ENCODE measurements around the gene CAV3.

CAV3 gene

DNA sequence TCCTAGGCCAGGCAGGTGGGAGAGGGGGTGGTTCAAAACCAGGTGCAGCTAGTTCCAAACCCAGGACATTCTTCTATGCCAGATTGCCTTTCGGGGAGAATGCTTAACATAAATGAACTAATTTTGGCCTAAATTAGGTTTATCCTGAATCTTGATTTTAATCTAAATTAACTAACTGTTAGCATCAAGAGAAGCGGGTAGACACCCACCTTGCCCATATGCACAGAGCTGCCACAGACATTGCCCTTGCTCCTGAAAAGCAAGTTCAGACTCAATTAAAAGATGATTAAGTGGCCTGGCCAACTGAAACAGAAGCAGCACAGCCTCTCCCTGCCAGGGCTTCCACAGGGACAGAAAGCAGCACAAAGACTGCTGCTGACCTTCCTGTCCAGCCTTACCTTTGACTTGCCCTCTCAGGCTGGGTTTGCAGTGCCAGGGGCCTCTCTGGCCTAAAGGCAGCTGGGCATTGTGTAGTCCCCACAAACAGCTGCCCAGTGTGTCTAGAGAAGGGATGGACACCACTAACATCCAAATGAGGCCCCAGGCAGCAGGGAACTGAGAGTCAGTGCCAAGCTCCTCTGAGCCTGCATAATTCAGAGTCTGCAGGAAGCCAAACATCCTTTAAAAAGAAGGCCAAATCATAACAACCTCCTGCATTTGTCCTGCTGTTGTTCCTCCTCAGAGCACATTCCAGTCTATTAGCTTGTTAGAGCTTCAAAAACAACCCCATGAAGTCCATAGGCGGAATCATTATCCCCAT, 51.3 kb downstream of the CAV3 start:
- Histone ChIP-seq H2AFZ (ENCODE audit: insufficient read depth, low read length, poor library complexity) (no peak overlapping the region), H2BK5ac (ENCODE audit: low read depth, low read length, poor library complexity) (no peak overlapping the region), H3K27ac (ENCODE audit: low read depth, low read length) (no peak overlapping the region), H3K79me2 (ENCODE audit: control insufficient read depth, insufficient read depth, low read length, poor library complexity) (no peaks in the 10 kb centered on the region), H4K12ac (ENCODE audit: low read depth, low read length) (no peak overlapping the region), H3K4ac (ENCODE audit: low read depth, low read length) (no peak overlapping the region), H3K27me3 (ENCODE audit: insufficient read depth, low read length) (no peaks in the 10 kb centered on the region), H2AK5ac (ENCODE audit: low read length) (no peak overlapping the region), H3K14ac (ENCODE audit: low read length) (no peak overlapping the region), H4K8ac (ENCODE audit: low read depth, low read length) (no peak overlapping the region), H2BK120ac (ENCODE audit: insufficient read depth, low read length, poor library complexity) (no peak overlapping the region), H3K9me3 (ENCODE audit: insufficient read depth, low read depth, low read length) (no peaks in the 10 kb centered on the region), H3K4me1 (ENCODE audit: control insufficient read depth in 1 of 2, insufficient read depth in 2 of 2, low read length in 2 of 2) (no peaks in the 10 kb centered on the region), H3K9ac (ENCODE audit: low read length) (no peak overlapping the region), H3K4me2 (ENCODE audit: low read length) (no peak overlapping the region), H3K18ac (ENCODE audit: low read length) (no peak overlapping the region), H4K91ac (ENCODE audit: low read depth, low read length) (no peak overlapping the region), H2BK12ac (ENCODE audit: low read length) (no peak overlapping the region), H3K23ac (ENCODE audit: low read length) (no peak overlapping the region), H3K36me3 (ENCODE audit: control insufficient read depth in 1 of 2, insufficient read depth in 2 of 2, low read length in 2 of 2) (no peaks in the 10 kb centered on the region), H3K4me3 (ENCODE audit: low read depth, low read length) (peak overlapping the region; percentile 12), H3K79me1 (ENCODE audit: low read length) (no peaks in the 10 kb centered on the region)
- no peak for DNase-seq
- WGBS (ENCODE audit: extremely low coverage, insufficient coverage, insufficient read length): no CpG with 5 or more reads among the region's 3 CpGs

GRCh38 chr3:8790529-8790928, 56.9 kb downstream of the CAV3 start:
- no peak overlapping the region for H4K91ac ChIP-seq (ENCODE audit: low read depth, low read length)
- H3K9ac ChIP-seq (ENCODE audit: low read length): no peak overlapping the region
- H3K79me2 ChIP-seq (ENCODE audit: control insufficient read depth, insufficient read depth, low read length, poor library complexity): no peaks in the 10 kb centered on the region
- peaks cover 4 to 6% of the 10 kb centered on the region in 2 experiments for H3K4me1 ChIP-seq (ENCODE audit: control insufficient read depth in 1 of 2, insufficient read depth in 2 of 2, low read length in 2 of 2)
- no peak overlapping the region for H3K14ac ChIP-seq (ENCODE audit: low read length)
- no peak overlapping the region for H2AK5ac ChIP-seq (ENCODE audit: low read length)
- no peak overlapping the region for H2BK5ac ChIP-seq (ENCODE audit: low read depth, low read length, poor library complexity)
- H3K4ac ChIP-seq (ENCODE audit: low read depth, low read length): no peak overlapping the region
- no peak overlapping the region for H3K27ac ChIP-seq (ENCODE audit: low read depth, low read length)
- no peaks in the 10 kb centered on the region for H3K36me3 ChIP-seq (ENCODE audit: control insufficient read depth in 1 of 2, insufficient read depth in 2 of 2, low read length in 2 of 2)
- H2AFZ ChIP-seq (ENCODE audit: insufficient read depth, low read length, poor library complexity): no peak overlapping the region
- H4K12ac ChIP-seq (ENCODE audit: low read depth, low read length): no peak overlapping the region
- H2BK120ac ChIP-seq (ENCODE audit: insufficient read depth, low read length, poor library complexity): no peak overlapping the region
- H4K8ac ChIP-seq (ENCODE audit: low read depth, low read length): no peak overlapping the region
- no peak for DNase-seq
- no peak overlapping the region for H3K4me2 ChIP-seq (ENCODE audit: low read length)
- peaks cover 5% of the 10 kb centered on the region for H3K79me1 ChIP-seq (ENCODE audit: low read length)
- no peak overlapping the region for H3K23ac ChIP-seq (ENCODE audit: low read length)
- no CpG with 5 or more reads among the region's 2 CpGs for WGBS (ENCODE audit: extremely low coverage, insufficient coverage, insufficient read length)
- no peak overlapping the region for H3K4me3 ChIP-seq (ENCODE audit: low read depth, low read length)
- H3K27me3 ChIP-seq (ENCODE audit: insufficient read depth, low read length): no peaks in the 10 kb centered on the region
- no peak overlapping the region for H2BK12ac ChIP-seq (ENCODE audit: low read length)
- H3K18ac ChIP-seq (ENCODE audit: low read length): no peak overlapping the region
- no peaks in the 10 kb centered on the region for H3K9me3 ChIP-seq (ENCODE audit: insufficient read depth, low read depth, low read length)

DNA sequence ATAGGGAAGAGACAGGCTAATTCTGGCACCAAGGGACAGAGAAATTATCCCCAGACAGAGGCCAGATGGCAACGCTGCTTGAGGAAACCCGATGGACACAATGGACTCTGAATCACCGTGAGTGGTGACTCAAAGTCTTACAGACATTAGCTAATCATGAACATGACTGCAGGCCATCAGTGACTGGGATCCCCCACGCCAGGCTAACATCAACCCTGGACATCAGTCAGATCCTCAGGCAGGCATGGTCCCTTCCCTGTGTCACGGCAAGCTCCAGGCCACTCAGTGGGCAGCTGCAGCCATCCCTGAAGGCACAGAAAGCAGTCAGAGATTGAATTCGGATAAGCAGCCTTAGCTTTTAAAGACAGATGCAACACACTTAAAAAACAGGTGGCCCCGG, 59.6 kb downstream of the CAV3 start:
- peak; percentile 87 to 96 for DNase-seq
- H3K9me3 ChIP-seq (ENCODE audit: insufficient read depth, low read depth, low read length): no peaks in the 10 kb centered on the region
- H3K27ac ChIP-seq (ENCODE audit: low read depth, low read length): peak overlapping the region; percentile 7
- H2BK120ac ChIP-seq (ENCODE audit: insufficient read depth, low read length, poor library complexity): no peak overlapping the region
- no peak overlapping the region for H2AK5ac ChIP-seq (ENCODE audit: low read length)
- H2BK12ac ChIP-seq (ENCODE audit: low read length): no peak overlapping the region
- no peak overlapping the region for H3K4me2 ChIP-seq (ENCODE audit: low read length)
- H3K18ac ChIP-seq (ENCODE audit: low read length): no peak overlapping the region
- H2AFZ ChIP-seq (ENCODE audit: insufficient read depth, low read length, poor library complexity): no peak overlapping the region
- peaks cover 4 to 6% of the 10 kb centered on the region in 2 experiments for H3K4me1 ChIP-seq (ENCODE audit: control insufficient read depth in 1 of 2, insufficient read depth in 2 of 2, low read length in 2 of 2)
- H4K12ac ChIP-seq (ENCODE audit: low read depth, low read length): no peak overlapping the region
- H2BK5ac ChIP-seq (ENCODE audit: low read depth, low read length, poor library complexity): no peak overlapping the region
- no peak overlapping the region for H3K9ac ChIP-seq (ENCODE audit: low read length)
- no peak overlapping the region for H4K8ac ChIP-seq (ENCODE audit: low read depth, low read length)
- H4K91ac ChIP-seq (ENCODE audit: low read depth, low read length): no peak overlapping the region
- H3K36me3 ChIP-seq (ENCODE audit: control insufficient read depth in 1 of 2, insufficient read depth in 2 of 2, low read length in 2 of 2): no peaks in the 10 kb centered on the region
- H3K79me2 ChIP-seq (ENCODE audit: control insufficient read depth, insufficient read depth, low read length, poor library complexity): no peaks in the 10 kb centered on the region
- H3K4me3 ChIP-seq (ENCODE audit: low read depth, low read length): no peak overlapping the region
- H3K23ac ChIP-seq (ENCODE audit: low read length): no peak overlapping the region
- H3K79me1 ChIP-seq (ENCODE audit: low read length): peaks cover 5% of the 10 kb centered on the region
- WGBS (ENCODE audit: extremely low coverage, insufficient coverage, insufficient read length): no CpG with 5 or more reads among the region's 7 CpGs
- no peak overlapping the region for H3K14ac ChIP-seq (ENCODE audit: low read length)
- H3K4ac ChIP-seq (ENCODE audit: low read depth, low read length): no peak overlapping the region
- no peaks in the 10 kb centered on the region for H3K27me3 ChIP-seq (ENCODE audit: insufficient read depth, low read length)

- H4K12ac ChIP-seq (ENCODE audit: low read depth, low read length): no peak overlapping the region
- H3K79me2 ChIP-seq (ENCODE audit: control insufficient read depth, insufficient read depth, low read length, poor library complexity): no peaks in the 10 kb centered on the region
- no peak overlapping the region for H4K91ac ChIP-seq (ENCODE audit: low read depth, low read length)
- H2BK120ac ChIP-seq (ENCODE audit: insufficient read depth, low read length, poor library complexity): no peak overlapping the region
- H3K36me3 ChIP-seq (ENCODE audit: control insufficient read depth in 1 of 2, insufficient read depth in 2 of 2, low read length in 2 of 2): no peaks in the 10 kb centered on the region
- H2AK5ac ChIP-seq (ENCODE audit: low read length): no peak overlapping the region
- peaks cover 4 to 6% of the 10 kb centered on the region in 2 experiments for H3K4me1 ChIP-seq (ENCODE audit: control insufficient read depth in 1 of 2, insufficient read depth in 2 of 2, low read length in 2 of 2)
- WGBS (ENCODE audit: extremely low coverage, insufficient coverage, insufficient read length): no CpG with 5 or more reads among the region's 3 CpGs
- H3K4me3 ChIP-seq (ENCODE audit: low read depth, low read length): no peak overlapping the region
- H4K8ac ChIP-seq (ENCODE audit: low read depth, low read length): no peak overlapping the region
- H2BK12ac ChIP-seq (ENCODE audit: low read length): no peak overlapping the region
- no peak overlapping the region for H3K23ac ChIP-seq (ENCODE audit: low read length)
- H3K4me2 ChIP-seq (ENCODE audit: low read length): no peak overlapping the region
- no peak overlapping the region for H3K4ac ChIP-seq (ENCODE audit: low read depth, low read length)
- H3K9ac ChIP-seq (ENCODE audit: low read length): no peak overlapping the region
- no peak overlapping the region for H3K18ac ChIP-seq (ENCODE audit: low read length)
- H3K14ac ChIP-seq (ENCODE audit: low read length): no peak overlapping the region
- no peak overlapping the region for H3K27ac ChIP-seq (ENCODE audit: low read depth, low read length)
- no peaks in the 10 kb centered on the region for H3K27me3 ChIP-seq (ENCODE audit: insufficient read depth, low read length)
- no peak overlapping the region for H2AFZ ChIP-seq (ENCODE audit: insufficient read depth, low read length, poor library complexity)
- H3K79me1 ChIP-seq (ENCODE audit: low read length): peaks cover 5% of the 10 kb centered on the region
- no peaks in the 10 kb centered on the region for H3K9me3 ChIP-seq (ENCODE audit: insufficient read depth, low read depth, low read length)
- no peak for DNase-seq
- H2BK5ac ChIP-seq (ENCODE audit: low read depth, low read length, poor library complexity): no peak overlapping the region
Observed at GRCh38 chr3:8794247-8794646, 60.6 kb downstream of the CAV3 start.
